ENCODE data around the gene CDHR1. TPM values are rescaled to one million over a fixed set of nuclear protein-coding genes. Genes with fewer than 3 reads are reported as not detected.
"Not testable (repeated sequence)": the region's sequence is repeated elsewhere in the genome, so short reads cannot be mapped to it uniquely, and the experiment has no call there.

Gene CDHR1
- under 1 TPM in 1 of 4 donors, not detected in 3; 0.27 TPM for total RNA-seq

- peaks cover 0 to 3% of the 10 kb centered on the region in 2 donors for H3K4me1 ChIP-seq
- ATAC-seq (no peak), DNase-seq (no peak)
- peaks cover 15 to 25% (median 20%) of the 10 kb centered on the region in 3 donors for H3K27me3 ChIP-seq
- no peak within 1 kb of the TSS for H3K27ac ChIP-seq
- peak within 1 kb of the TSS; percentile 28 to 53 (median 46) for H3K4me3 ChIP-seq
- TF ChIP-seq POLR2A (IDR thresholded peaks at IDR 0.05): no peak
- TF ChIP-seq, protein P1, sequence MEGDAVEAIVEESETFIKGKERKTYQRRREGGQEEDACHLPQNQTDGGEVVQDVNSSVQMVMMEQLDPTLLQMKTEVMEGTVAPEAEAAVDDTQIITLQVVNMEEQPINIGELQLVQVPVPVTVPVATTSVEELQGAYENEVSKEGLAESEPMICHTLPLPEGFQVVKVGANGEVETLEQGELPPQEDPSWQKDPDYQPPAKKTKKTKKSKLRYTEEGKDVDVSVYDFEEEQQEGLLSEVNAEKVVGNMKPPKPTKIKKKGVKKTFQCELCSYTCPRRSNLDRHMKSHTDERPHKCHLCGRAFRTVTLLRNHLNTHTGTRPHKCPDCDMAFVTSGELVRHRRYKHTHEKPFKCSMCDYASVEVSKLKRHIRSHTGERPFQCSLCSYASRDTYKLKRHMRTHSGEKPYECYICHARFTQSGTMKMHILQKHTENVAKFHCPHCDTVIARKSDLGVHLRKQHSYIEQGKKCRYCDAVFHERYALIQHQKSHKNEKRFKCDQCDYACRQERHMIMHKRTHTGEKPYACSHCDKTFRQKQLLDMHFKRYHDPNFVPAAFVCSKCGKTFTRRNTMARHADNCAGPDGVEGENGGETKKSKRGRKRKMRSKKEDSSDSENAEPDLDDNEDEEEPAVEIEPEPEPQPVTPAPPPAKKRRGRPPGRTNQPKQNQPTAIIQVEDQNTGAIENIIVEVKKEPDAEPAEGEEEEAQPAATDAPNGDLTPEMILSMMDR (IDR thresholded peaks at IDR 0.05 in 4 of 5, conservative IDR thresholded peaks at IDR 0.05 in 1 of 5): no peak
- no peaks in the 10 kb centered on the region for H3K9me3 ChIP-seq
- H3K36me3 ChIP-seq: no peaks in the 10 kb centered on the region
- intact Hi-C loops (cut with DNase I; ENCODE audit: low total_unique reads): no loop called here
- in situ Hi-C loops (cut with MboI; ENCODE audit: low sequenced_read_pairs in 4 of 4): no loop called here
Observed at GRCh38 chr10:84194424-84195043, at the start of gene CDHR1. Gene CDHR1 (plus strand): TSS chr10:84194537. CDS start chr10:84194761, 224 bp downstream.

- Histone ChIP-seq H3K27ac (no peak overlapping the region), H3K9me3 (no peaks in the 10 kb centered on the region), H3K4me3 (no peak overlapping the region), H3K36me3 (peaks cover 5 to 100% of the 10 kb centered on the region in 2 donors), H3K4me1 (no peaks in the 10 kb centered on the region), H3K27me3 (no peaks in the 10 kb centered on the region)
- in situ Hi-C loops (cut with MboI; ENCODE audit: low sequenced_read_pairs in 4 of 4): loop anchor here in 2 of 4 donors (10.0 to 25.0 kb wide), 2 partner anchors 187 to 190 kb away; partner anchors contain the start of gene CCSER2 (in 1 of the 2)
- intact Hi-C loops (cut with DNase I; ENCODE audit: low total_unique reads): no loop called here
- ATAC-seq (no peak), DNase-seq (no peak)
- TF ChIP-seq POLR2A (IDR thresholded peaks at IDR 0.05): no peak
- TF ChIP-seq, protein P1 (IDR thresholded peaks at IDR 0.05 in 4 of 5, conservative IDR thresholded peaks at IDR 0.05 in 1 of 5): no peak
Observed at GRCh38 chr10:84147347-84147746, 47.0 kb upstream of the CDHR1 start.

DNA sequence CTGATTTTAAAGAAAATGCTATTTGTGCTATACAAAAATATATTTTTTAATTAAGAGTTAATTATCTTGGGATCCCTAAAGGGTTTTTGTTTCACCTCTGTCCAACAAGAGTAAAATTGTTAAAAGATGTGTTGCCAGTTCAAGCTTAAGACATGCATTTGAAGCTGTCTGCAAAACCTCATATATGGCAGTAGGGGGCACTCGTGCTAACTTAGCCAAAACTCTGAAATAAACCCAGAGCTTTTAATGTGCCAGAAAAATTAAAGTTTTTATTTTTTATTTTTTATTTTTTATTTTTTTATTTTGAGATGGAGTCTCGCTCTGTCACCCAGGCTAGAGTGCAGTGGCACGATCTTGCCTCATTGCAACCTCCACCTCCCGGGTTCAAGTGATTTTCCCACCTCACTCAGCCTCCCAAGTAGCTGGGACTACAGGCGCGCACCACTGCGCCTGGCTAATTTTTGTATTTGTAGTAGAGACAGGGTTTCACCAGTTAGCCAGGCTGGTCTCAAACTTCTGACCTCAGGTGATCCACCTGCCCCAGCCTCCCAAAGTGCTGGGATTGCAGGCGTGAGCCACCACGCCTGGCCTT, 46.2 kb upstream of the CDHR1 start:
- H3K36me3 ChIP-seq: peaks cover 3 to 100% of the 10 kb centered on the region in 2 donors
- ATAC-seq; H3K27me3 ChIP-seq; H3K4me1 ChIP-seq; H3K27ac ChIP-seq; intact Hi-C loops (cut with DNase I; ENCODE audit: low total_unique reads); H3K9me3 ChIP-seq; DNase-seq; H3K4me3 ChIP-seq: not testable (repeated sequence)
- TF ChIP-seq, protein P1 (IDR thresholded peaks at IDR 0.05 in 4 of 5, conservative IDR thresholded peaks at IDR 0.05 in 1 of 5): peak in 4 of 5 experiments; percentile 13 to 59 (median 24)
- in situ Hi-C loops (cut with MboI; ENCODE audit: low sequenced_read_pairs in 4 of 4): loop anchor here in 2 of 4 donors (10.0 to 25.0 kb wide), 2 partner anchors 187 to 189 kb away; partner anchors contain the start of gene CCSER2 (in 1 of the 2)

- Histone ChIP-seq H3K4me3 (no peak overlapping the region), H3K9me3 (no peaks in the 10 kb centered on the region), H3K27ac (no peak overlapping the region), H3K27me3 (no peaks in the 10 kb centered on the region), H3K36me3 (peaks cover 0 to 100% of the 10 kb centered on the region in 2 donors), H3K4me1 (no peaks in the 10 kb centered on the region)
- TF ChIP-seq POLR2A (IDR thresholded peaks at IDR 0.05): no peak
- TF ChIP-seq, protein P1 (IDR thresholded peaks at IDR 0.05 in 4 of 5, conservative IDR thresholded peaks at IDR 0.05 in 1 of 5): no peak
- intact Hi-C loops (cut with DNase I; ENCODE audit: low total_unique reads) (no loop called here), in situ Hi-C loops (cut with MboI; ENCODE audit: low sequenced_read_pairs in 4 of 4) (loop anchor here in 2 of 4 donors (10.0 to 25.0 kb wide), 2 partner anchors 185 to 187 kb away; partner anchors contain the start of gene CCSER2 (in 1 of the 2))
- no peak for ATAC-seq
- no peak for DNase-seq
Observed at GRCh38 chr10:84149854-84150253, 44.5 kb upstream of the CDHR1 start.

Data from gastrocnemius medialis (tissue), 4 donors.